Fibroblast of the aortic adventitia (primary cell): ENCODE measurements around the gene FMNL2. TPM values are rescaled to one million over a fixed set of nuclear protein-coding genes. Genes with fewer than 3 reads are reported as not detected.

Source experiments
- DNase-seq: peaks from one replicate; pipeline ENCODE4 v3.0.0-alpha.2; 2010; ENCODE audit warnings: low read depth
- H3K4me3 ChIP-seq: 2 replicates; pipeline ENCODE4 v1.5.1; 2011; ENCODE audit warnings: low read depth, mild to moderate bottlenecking, control low read depth, low read length, moderate library complexity
- total RNA-seq: library from RNA; depleted of rRNA; stranded (reverse); fragments of >200 nt; gene quantifications from 2 replicates; pipeline ENCODE4 v1.2.3, GENCODE V29; 2012; ENCODE audit warnings: low replicate concordance
- TF ChIP-seq, protein P1 (sequence below): IDR thresholded peaks from 2 replicates; pipeline ENCODE4 v1.5.1; 2011; ENCODE audit warnings: mild to moderate bottlenecking, low read length, control low read depth, inconsistent platforms; ENCODE audit not compliant: insufficient read depth

Gene FMNL2
- total RNA-seq, 1 donor, result 23.6 TPM

DNA sequence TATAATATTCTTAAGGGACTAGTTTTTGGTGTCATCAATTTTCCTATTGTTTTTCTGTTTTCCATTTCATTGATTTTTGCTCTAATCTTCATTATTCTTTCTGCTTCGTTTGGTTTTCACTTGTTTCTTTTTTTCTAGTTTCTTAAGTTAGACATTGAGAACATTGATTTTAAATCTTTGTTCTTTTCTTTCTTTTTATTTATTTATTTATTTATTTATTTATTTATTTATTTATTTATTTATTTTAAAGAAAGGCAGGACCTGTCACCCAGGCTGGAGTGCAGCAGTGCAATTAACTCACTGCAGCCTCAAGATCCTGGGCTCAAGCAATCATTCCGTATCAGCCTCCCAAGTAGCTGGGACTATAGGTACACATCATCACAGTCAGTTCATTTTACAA, 7.0 kb upstream of the FMNL2 start:
- DNase-seq, result no peak
- no peak overlapping the region for H3K4me3 ChIP-seq
- TF ChIP-seq, protein P1, sequence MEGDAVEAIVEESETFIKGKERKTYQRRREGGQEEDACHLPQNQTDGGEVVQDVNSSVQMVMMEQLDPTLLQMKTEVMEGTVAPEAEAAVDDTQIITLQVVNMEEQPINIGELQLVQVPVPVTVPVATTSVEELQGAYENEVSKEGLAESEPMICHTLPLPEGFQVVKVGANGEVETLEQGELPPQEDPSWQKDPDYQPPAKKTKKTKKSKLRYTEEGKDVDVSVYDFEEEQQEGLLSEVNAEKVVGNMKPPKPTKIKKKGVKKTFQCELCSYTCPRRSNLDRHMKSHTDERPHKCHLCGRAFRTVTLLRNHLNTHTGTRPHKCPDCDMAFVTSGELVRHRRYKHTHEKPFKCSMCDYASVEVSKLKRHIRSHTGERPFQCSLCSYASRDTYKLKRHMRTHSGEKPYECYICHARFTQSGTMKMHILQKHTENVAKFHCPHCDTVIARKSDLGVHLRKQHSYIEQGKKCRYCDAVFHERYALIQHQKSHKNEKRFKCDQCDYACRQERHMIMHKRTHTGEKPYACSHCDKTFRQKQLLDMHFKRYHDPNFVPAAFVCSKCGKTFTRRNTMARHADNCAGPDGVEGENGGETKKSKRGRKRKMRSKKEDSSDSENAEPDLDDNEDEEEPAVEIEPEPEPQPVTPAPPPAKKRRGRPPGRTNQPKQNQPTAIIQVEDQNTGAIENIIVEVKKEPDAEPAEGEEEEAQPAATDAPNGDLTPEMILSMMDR, result no peak

DNA sequence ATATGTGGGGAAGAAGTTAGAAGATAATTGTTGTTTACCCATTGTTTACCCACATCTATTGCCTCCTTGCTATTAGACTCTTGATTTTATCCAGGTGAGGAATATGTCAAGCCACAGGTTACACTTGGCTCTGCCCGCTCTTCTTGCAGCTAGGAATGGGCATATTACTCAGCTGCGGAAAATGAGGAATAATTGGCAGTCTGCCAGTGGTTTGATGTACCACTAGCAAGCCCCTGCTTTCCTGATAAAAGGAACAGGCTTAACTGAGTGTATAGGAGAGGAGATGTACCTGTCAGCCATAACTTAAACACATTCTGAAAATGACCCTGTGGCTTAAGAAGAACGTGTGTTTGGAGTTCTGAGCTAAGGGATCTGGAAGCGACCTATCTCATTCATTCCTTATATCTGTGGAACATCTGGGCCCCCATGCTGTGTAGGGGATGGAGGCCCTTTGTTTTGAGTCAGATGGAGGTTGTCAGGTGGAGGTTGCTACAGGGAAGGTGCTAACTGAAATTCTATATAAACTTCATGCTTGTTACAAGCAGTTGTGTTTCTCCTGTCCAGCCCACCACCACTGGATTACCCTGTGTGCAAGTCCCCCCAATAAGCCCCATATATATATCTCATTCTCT, 4.6 kb upstream of the FMNL2 start:
- TF ChIP-seq, protein P1, result no peak

DNA sequence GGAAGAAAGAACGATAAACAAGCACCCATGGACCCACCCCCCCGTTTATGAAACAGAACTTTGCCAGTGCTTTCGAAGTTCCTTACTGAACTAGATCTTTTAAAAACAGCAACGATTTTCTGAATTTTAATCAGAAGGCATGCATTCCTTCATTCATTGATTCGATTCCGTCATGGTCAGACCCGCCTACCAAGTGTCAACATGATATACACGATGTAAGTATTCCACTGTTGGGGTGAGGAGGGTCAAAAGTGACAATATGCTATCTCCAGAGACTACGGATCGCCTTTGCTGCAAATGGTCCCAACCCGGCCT, 316 bp upstream of the FMNL2 start:
- no peak for DNase-seq
- TF ChIP-seq, protein P1, result no peak
- peak overlapping the region; percentile 94 for H3K4me3 ChIP-seq

More for the DNA sequence above, 4.6 kb upstream of the FMNL2 start:
- DNase-seq, result no peak
- no peak overlapping the region for H3K4me3 ChIP-seq

DNA sequence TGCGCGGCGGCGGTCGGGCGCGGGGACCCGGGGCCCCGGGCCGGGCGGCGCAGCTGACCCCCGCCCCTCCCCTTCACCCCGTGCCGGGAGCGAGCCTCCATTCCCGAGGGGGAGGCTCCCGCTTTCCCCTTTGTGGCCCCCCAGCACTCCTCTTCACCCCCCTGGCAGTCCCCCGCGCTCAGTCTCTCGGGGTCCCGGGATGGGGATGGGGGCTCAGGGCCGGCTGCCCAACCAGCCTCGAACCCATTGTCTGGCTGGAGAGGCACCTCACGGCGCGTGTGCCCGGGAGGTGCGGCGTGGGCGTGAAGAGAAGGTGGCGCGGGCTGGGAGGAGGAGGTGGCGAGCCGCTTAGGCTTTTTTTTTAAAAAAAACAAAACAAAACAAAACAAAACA, 748 bp downstream of the FMNL2 start:
- no peak for DNase-seq
- TF ChIP-seq, protein P1, result no peak
- peak overlapping the region; percentile 94 for H3K4me3 ChIP-seq

DNA sequence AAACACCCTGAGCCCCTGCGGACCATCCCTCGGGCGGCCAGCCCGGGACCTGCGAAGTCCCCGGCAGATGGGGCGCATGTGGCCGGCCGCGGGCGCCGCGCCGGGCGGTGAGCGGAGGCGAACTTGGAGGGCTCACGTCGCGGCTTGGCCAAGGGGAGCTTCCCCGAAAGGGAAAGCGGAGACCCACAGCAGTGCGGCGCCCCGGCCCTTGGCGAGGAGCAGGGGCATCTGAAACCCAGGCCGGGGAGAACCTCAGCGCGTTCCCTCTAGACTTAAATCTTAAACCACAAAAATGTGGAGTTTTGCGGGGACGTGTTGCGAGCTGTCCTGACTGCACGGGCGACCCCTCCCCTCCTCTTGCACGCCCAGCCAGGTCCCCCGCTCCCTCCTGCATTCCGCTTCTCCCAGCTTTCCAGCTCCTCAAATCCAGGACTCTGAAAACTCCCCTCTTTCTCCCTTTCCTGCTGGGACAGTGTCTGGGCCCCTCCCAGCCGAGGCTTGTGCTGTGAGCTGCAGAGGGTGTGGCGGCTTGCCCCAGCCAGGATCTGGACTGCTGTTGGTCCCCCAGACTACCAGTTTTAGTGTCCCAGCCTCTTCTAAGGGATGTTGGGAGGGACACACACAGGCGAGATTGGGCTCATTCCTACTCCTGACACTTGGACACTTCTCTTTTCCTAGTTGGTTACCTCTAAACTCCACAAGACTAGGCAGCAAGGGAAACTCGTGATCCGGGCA, 1.3 kb downstream of the FMNL2 start:
- peak; percentile 60 for DNase-seq
- TF ChIP-seq, protein P1, result no peak
- H3K4me3 ChIP-seq, result peak overlapping the region; percentile 94

DNA sequence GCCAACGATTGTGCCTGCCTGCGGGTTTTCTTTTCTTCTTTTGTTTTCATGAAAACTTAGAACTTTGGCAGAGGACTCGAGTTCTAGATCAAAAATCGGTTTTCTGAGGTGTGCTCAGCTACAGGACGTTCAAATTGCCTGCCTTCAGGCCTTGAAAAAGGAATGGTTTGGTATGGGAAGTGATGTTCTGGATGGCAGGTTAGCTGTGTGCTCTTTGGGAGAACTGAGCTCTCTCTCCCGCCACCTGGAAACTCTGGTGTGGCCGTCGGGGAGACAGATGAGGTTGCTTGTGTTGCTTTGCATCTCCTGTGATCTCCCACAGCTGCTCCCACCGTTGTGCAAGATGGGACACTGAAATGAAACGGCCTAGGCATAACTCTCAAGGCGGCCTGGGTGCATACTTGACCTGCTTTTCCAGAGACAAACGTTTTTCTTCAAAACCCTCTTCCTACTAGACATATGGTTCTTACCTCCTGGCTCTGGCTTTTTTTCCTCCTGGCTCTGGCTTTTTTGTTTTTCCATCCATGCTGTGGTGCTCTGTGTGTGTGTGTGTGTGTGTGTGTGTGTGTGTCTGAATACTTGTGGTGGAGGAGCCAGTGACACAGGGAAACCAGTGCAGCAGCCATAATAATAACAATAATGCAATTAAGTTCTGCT, 2.0 kb downstream of the FMNL2 start:
- peak; percentile 68 for DNase-seq
- TF ChIP-seq, protein P1, result no peak
- H3K4me3 ChIP-seq, result peak overlapping the region; percentile 94
